Kidney epithelial cell (primary cell): Measurements from ENCODE around the gene FRMD7. TPM values are rescaled to one million over a fixed set of nuclear protein-coding genes. Genes with fewer than 3 reads are reported as not detected.
"Not testable (repeated sequence)": the region's sequence is repeated elsewhere in the genome, so short reads cannot be mapped to it uniquely, and the experiment has no call there.

Experiments used
- DNase-seq: peaks from one replicate; pipeline ENCODE4 v3.0.0-alpha.2; 2010; ENCODE audit warnings: low read depth
- H3K27me3 ChIP-seq: 2 replicates; pipeline ENCODE4 v1.6.0; 2011; ENCODE audit warnings: low read length; ENCODE audit not compliant: control insufficient read depth, insufficient read depth
- H3K36me3 ChIP-seq: 2 replicates; pipeline ENCODE4 v1.5.1; 2011; ENCODE audit warnings: low read length; ENCODE audit not compliant: control insufficient read depth, insufficient read depth
- H3K4me3 ChIP-seq: 2 replicates; pipeline ENCODE4 v1.5.1; 2011; ENCODE audit warnings: low read depth, mild to moderate bottlenecking, control low read depth, low read length
- CTCF ChIP-seq: IDR thresholded peaks from 2 replicates; pipeline ENCODE4 v1.5.1; 2011; ENCODE audit warnings: mild to moderate bottlenecking, moderate library complexity, low read length, control low read depth, inconsistent platforms; ENCODE audit not compliant: insufficient read depth, poor library complexity, severe bottlenecking
- total RNA-seq: library from RNA; depleted of rRNA; stranded (reverse); fragments of >200 nt; gene quantifications from 2 replicates; pipeline ENCODE4 v1.2.3, GENCODE V29; 2015

The FRMD7 gene
- total RNA-seq, 1 donor from 2014 or later = not detected

GRCh38 chrX:132059973-132060540 is 67.8 kb downstream of the FRMD7 start:
- TF ChIP-seq CTCF = no peak
- no peak for DNase-seq
- Histone ChIP-seq H3K27me3 (no peaks in the 10 kb centered on the region), H3K4me3 (no peak overlapping the region), H3K36me3 (no peaks in the 10 kb centered on the region)

GRCh38 chrX:132058975-132059374 is 68.8 kb downstream of the FRMD7 start:
- Histone ChIP-seq H3K4me3 (no peak overlapping the region), H3K27me3 (no peaks in the 10 kb centered on the region), H3K36me3 (no peaks in the 10 kb centered on the region)
- no peak for DNase-seq
- TF ChIP-seq CTCF = no peak

GRCh38 chrX:132058050-132058449 is 69.8 kb downstream of the FRMD7 start:
- DNase-seq = no peak
- TF ChIP-seq CTCF = no peak
- H3K27me3 ChIP-seq = no peaks in the 10 kb centered on the region
- no peaks in the 10 kb centered on the region for H3K36me3 ChIP-seq
- H3K4me3 ChIP-seq = no peak overlapping the region

- H3K36me3 ChIP-seq, H3K27me3 ChIP-seq, DNase-seq, H3K4me3 ChIP-seq: not testable (repeated sequence)
Measured at GRCh38 chrX:132051778-132052177, 76.0 kb downstream of the FRMD7 start.

GRCh38 chrX:132046533-132046932 is 81.3 kb downstream of the FRMD7 start:
- no peak for TF ChIP-seq CTCF
- Histone ChIP-seq H3K4me3 (no peak overlapping the region), H3K36me3 (no peaks in the 10 kb centered on the region), H3K27me3 (no peaks in the 10 kb centered on the region)
- no peak for DNase-seq

- H3K27me3 ChIP-seq = no peaks in the 10 kb centered on the region
- no peak for TF ChIP-seq CTCF
- no peak overlapping the region for H3K4me3 ChIP-seq
- no peaks in the 10 kb centered on the region for H3K36me3 ChIP-seq
- no peak for DNase-seq
Measured at GRCh38 chrX:132045456-132045855, 82.4 kb downstream of the FRMD7 start.
